HG03378 (cell line): ENCODE data around the gene SYCP2L.
A peak's percentile ranks its signal among the peaks of the same experiment; 100 is the strongest.
"Not testable (repeated sequence)": the region's sequence is repeated elsewhere in the genome, so short reads cannot be mapped to it uniquely, and the experiment has no call there.

Experiments
- ATAC-seq: cut with Tn5 transposase; IDR thresholded peaks from one replicate; pipeline ENCODE4 v1.9.1; 2021; ENCODE audit warnings: mild to moderate bottlenecking, moderate library complexity; ENCODE audit not compliant: unreplicated experiment

SYCP2L gene

GRCh38 chr6:10954590-10955010 lies 67.7 kb downstream of the SYCP2L start:
- peak; percentile 76 for ATAC-seq

DNA sequence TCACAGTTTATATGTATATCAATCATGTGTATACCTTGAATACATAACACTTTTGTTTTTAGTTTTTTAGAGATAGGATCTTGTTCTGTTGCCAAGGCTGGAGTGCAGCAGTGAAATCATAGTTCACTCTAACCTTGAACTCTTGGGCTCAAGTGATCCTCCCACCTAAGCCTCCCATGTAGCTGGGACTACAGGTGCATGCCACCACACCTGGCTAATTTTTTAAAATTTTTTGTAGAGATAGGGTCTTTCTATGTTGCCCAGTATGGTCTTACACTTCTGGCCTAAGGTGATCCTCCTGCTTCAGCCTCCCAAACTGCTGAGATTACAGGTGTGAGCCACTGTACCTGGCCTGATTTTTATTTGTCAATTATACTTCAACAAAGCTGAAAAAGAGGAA lies 69.9 kb downstream of the SYCP2L start:
- ATAC-seq, result no peak

DNA sequence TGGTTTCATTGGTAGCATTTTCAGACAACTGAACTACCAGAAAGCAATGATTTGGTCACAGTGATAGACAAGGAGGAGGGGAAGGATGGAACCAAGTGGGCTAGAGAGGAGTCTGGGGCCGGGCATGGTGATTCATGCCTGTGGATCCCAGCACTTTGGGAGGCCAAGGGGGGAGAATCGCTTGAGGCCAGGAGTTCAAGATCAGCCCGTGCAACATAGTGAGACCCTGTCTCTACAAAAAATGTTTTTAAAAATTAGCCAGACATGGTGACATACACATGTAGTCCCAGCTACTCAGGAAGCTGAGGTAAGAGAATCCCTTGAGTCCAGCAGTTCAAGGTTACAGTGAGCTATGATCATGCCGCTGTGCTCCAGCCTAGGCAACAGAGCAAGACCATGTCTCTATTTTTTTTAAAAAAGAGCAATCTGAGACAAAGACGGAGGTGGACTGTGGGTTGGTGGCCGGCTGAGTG lies 70.6 kb downstream of the SYCP2L start:
- no peak for ATAC-seq

DNA sequence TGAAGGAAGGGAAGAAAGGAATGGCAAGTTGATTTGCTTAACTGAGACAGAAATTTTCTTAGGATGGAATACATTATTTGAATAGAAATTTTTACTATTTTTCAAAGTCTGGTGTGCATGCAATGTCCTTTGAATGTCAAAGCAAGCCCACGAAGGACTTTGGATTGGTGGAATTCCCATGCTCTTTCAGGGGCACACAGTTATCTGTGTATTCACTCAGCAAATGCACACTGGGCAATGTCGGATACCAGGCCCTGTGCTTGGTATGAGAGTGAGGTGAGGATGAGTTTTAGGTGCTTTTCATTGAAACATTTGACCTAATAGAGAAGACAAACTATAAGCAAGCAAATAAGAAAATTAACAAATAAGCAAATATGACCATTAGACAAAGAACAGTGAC lies 73.3 kb downstream of the SYCP2L start:
- no peak for ATAC-seq

- no peak for ATAC-seq
Observed at GRCh38 chr6:10961837-10962236, 75.0 kb downstream of the SYCP2L start.

DNA sequence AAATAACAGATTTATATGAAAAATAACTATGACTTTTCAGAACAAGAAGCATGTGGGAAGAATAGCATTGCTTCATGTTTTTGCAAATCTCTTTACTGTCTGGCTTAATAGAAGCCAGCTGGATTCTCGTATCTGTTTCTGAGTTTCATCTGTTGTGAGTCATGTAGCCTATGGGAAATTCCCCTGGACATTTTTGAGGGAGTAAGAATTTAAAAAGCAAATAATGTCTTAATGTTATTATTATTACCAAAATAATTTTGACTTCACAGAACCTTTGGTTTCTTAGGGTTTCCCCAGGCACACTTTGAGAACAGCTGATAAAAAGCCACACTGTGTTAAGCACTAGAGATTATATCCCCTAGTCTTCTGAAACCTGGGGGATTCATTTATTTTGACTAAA lies 75.8 kb downstream of the SYCP2L start:
- peak; percentile 63 for ATAC-seq

GRCh38 chr6:10963113-10963512 lies 76.3 kb downstream of the SYCP2L start:
- ATAC-seq, result no peak

DNA sequence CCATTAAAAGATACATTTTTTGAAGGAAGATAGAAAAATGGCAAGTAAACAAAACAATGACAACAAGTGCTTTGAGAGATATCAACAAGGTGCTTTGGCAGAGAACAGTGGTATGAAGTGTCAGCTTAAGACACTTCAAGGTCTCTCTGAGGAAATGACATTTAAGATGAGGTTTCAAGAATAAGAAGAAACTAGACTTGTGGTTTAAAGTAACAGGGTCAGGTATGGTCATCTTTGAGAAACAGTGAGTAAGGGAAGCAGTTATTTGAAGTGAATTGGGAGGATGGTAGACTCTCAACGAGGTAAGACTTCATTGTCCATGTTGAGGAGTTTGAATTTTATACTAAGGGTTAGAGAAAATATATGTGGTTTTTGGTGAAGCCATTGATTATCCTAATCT lies 77.8 kb downstream of the SYCP2L start:
- peak; percentile 70 for ATAC-seq

DNA sequence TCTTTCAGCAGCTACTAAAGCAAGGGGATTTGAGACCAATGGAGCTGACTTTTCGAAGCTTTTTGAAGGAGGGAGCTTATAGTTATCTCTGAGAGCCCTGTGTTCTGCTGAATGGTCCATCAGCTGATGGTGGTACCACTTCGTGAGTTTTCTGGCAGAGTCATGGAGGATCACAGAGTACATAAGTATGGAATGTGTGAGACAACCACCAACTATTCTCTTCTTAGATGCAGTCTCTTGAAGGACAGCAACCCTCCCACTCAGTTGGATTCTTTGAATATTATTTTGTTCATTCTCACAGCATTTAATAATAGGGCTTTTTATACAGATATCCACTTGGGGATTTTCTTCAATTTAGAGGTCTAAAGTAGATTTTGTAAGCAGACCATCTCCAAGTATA lies 81.9 kb downstream of the SYCP2L start:
- no peak for ATAC-seq

DNA sequence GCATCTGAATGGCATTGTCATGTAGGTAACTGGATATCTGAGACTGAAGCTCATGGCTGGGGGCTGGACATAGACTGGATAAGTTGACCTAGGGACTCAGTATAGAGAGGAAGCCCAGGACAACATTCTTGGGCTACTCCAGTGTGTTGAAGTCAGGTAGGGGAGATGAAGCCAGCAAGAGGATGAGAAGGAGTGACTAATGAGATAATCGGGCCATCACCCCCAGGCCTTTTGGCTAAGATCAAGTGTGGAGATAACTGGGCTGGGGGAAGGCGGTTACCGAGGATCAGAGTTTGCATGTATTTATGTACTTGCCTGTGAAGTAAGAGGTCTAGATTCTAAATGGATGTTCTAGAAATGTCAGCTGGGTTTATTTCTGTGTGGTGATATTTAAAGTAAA lies 83.9 kb downstream of the SYCP2L start:
- ATAC-seq, result no peak

DNA sequence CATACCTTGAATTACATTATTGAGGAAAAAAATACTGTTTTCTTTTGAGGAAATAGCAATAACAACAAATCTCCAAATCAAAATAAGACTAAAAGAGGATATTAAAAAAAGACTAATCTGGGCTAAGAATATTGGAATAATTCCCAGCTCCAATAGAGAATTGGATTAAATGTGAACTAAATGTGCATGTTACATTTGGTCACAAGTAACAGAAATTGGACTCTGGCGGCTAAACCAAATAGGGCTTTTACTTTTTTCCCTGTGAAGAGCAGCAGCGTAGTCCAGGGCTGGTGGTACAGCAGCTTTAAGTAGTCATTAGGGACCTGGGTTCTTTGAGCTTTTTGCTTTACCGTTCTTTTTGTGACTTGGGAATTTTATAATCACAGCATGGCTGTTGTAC lies 85.3 kb downstream of the SYCP2L start:
- ATAC-seq, result no peak

DNA sequence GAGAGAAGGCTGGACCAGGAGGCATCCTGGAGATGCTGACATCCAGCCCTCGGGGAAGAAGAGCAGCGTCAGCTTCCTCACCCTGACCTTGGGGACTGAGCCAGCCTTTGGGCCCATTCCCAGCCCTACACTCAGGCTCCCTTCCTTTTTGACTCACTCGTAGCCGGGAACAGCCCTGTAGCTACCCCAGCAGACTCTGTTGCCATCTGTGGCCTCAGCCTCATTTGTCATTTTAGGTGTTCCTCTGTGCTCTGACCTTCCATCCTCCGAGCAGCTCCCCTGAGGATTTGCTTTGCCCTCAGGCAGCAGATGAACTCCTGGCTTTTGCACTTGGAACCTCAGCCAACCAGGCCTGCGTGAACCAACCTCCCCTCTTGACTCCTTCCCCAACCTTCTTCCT lies 89.7 kb downstream of the SYCP2L start:
- no peak for ATAC-seq

GRCh38 chr6:10977231-10977968 lies 90.5 kb downstream of the SYCP2L start:
- no peak for ATAC-seq

DNA sequence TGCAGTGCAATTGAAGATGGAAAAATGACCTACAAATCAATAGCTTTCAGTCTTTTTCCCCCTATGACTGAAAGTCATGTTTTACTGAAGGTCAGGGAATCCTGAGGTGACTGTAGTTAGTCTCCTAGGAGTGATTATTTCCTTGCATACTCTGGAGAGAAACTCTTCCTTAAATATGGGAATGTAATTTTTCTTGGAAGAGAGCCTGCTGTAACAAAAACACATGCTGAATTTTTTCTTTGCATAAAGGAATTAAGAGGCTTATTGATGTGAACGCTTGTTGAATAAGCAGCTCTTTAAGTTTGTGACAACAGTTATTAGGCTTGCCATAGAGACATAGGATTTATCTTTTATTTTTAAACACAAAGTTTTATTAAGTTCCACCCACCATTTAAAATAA lies 92.8 kb downstream of the SYCP2L start:
- ATAC-seq, result no peak

GRCh38 chr6:10981409-10981808 lies 94.6 kb downstream of the SYCP2L start:
- ATAC-seq, result no peak

DNA sequence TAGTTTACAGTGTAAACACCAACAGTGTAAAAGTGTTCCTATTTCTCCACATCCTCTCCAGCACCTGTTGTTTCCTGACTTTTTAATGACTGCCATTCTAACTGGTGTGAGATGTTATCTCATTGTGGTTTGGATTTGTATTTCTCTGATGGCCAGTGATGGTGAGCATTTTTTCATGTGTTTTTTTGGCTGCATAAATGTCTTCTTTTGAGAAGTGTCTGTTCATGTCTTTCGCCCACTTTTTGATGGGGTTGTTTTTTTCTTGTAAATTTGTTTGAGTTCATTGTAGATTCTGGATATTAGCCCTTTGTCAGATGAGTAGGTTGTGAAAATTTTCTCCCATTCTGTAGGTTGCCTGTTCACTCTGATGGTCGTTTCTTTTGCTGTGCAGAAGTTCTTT lies 98.1 kb downstream of the SYCP2L start:
- ATAC-seq, result not testable (repeated sequence)

- ATAC-seq, result no peak
Observed at GRCh38 chr6:10989587-10989986, 102.7 kb downstream of the SYCP2L start.

- no peak for ATAC-seq
Observed at GRCh38 chr6:10991115-10991514, 104.3 kb downstream of the SYCP2L start.

DNA sequence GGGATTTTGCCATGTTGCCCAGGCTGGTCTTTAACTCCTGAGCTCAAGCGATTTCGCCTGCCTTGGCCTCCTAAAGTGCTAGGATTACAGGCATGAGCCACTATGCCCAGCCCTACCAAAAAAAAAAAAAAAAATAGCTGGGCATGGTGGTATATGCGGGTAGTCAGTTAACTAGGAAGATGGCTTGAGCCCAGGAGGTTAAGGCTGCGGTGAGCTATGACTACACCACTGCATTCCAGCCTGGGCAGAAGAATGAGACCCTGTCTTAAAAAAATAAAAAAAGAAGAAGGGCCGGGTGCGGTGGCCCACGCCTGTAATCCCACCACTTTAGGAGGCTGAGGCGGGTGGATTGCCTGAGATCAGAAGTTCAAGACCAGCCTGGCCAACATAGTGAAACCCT lies 107.0 kb downstream of the SYCP2L start:
- ATAC-seq, result no peak

- ATAC-seq, result no peak
Observed at GRCh38 chr6:10995114-10995707, 108.4 kb downstream of the SYCP2L start.

GRCh38 chr6:10999994-11000393 lies 113.1 kb downstream of the SYCP2L start:
- no peak for ATAC-seq

GRCh38 chr6:11002176-11002575 lies 115.3 kb downstream of the SYCP2L start:
- no peak for ATAC-seq

GRCh38 chr6:11003297-11003696 lies 116.4 kb downstream of the SYCP2L start:
- ATAC-seq, result not testable (repeated sequence)
